HS-5 (cell line): ENCODE data around the gene MAPKBP1.

Experiments used
- DNase-seq: peaks from one replicate; pipeline ENCODE4 v3.0.0-alpha.2; 2012; ENCODE audit warnings: low read depth

Gene MAPKBP1

DNA sequence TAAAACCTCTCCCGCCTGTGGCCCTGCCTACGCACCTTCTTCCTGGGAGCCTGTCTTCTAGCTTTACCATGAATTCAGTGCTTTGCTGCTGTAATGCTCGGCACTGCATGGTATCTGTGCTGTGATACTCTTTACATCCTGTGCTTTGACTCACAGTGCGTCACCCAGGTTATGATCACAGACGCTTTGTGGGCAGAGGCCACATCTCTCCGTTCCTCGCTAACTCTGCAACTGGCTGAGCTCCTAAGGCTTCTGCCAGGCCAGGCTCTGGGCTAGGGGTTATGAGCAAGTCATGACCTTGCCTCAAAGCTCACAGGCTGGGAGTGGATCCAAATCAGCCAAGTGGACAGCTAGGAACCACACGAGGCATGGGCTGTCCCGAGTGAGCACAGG, 96.4 kb downstream of the MAPKBP1 start:
- DNase-seq: peak; percentile 60

DNA sequence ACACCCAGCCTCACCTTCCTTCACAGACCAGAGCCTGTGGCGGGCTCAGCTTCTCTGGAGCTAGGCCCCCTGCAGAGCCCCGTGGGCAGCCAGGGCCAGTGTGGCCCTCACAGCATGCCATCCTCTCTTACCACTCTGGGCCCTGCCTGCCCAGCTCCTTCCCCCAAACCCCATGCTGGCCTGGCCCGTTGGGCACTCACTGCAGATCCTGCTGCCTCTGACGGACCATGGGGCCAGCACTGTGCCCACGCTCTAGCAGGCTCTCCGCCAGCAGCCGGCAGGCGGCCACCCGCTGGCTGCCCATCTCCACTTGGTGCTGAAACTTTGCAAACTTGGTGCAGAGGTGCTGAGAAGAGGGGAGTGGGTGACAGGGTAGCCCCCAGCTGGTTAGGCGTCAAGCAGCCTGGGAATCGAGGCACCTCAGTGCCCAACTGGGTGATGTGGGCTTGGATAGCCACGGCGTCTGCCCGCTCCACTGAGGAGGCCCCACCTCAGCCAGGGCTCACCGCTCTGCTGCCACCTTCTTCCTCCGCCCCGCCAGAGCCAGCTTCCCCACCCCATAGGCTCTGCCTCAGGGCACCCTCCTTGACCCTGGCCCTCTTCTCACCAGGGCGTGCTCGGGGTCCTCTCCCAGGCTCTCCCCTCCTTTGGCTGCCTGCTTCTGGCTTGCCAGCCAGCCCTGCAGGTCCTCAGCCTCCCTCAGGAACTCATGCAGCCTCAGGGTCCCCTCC, 97.1 kb downstream of the MAPKBP1 start:
- DNase-seq: no peak

DNA sequence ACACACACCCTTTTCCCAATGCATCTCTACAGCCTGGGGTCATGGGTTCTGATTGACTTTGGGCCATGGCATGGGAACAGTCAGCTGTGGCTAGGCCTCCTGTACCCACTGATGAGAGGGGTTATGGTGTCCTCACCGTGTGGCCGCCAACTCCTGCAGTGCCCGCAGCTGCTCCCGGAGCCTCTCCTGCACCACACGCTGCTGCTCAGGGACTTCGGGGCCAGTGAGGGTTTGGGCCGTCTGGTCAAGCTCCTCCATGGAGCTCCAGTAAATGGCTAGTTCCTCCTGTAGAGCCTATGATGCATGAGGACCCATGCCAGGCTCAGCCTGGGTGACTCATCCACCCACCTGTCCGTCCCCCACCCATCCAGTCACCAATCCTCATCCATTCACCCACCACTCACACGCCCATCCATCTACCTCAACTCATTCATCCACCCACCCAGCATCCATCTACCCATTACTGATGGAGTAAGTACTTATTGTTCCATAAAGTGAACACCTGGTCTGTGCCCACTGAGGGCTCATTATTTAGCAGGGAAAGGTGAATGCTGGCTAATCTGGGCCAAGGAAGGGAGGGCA, 98.0 kb downstream of the MAPKBP1 start:
- no peak for DNase-seq

DNA sequence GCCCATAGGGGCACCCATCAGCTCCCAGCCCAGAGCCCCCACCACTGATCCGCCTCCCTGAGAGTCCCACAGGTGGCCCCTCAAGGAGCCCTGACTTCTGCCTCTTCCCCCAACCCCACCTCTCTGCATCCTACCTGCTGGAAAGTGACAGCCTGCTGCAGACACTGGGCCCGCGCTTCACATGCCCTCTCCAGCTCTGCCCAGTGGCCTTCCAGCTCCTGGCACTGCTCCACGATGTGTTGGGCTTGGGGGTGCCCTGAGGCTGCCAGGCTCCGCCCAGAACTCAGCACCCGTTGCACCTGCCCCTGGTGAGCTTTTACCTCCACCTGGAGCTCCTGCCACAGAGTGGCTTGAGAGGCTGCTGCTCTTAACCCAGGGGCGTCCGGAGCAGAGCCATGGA, 99.4 kb downstream of the MAPKBP1 start:
- no peak for DNase-seq

DNA sequence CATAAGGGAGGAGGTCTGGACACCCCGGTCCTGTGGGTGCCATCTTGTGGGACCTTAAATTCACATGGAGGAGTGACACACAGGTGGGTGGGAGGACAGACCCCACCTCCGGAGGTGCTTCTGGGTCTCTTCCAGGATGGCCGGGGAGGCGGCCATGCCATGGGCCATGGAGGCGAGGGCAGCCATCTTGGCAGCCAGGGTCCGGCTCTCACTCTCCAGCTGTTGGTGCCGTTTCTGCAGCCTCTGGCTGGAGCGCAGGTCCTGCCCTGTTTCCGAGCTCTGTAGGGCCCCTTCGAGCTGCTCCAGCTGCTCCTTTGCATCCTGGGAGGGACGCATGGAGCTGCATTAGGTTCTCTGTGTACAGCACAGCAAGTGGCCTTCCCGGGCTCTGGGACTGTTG, 100.5 kb downstream of the MAPKBP1 start:
- DNase-seq: no peak

DNA sequence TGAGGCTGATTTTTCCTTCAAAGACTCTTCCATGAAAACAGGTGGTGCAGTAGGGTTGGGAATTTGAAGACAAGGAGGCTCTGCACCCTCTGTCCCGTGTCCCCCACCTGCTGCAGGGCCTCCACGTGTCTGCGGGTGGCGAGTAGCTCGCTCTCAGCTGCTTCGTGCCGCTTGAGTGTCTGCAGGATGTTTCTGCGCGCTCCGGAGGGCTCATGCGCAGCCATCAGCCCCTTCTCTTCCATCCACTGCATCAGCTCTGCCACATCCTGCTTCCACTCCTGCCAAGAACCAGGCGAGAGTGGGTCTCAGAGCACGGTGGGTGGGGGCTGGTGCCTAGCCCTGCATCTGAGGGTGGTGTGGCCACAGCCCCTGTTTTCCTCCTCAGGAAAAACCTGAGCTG, 101.7 kb downstream of the MAPKBP1 start:
- DNase-seq: no peak

DNA sequence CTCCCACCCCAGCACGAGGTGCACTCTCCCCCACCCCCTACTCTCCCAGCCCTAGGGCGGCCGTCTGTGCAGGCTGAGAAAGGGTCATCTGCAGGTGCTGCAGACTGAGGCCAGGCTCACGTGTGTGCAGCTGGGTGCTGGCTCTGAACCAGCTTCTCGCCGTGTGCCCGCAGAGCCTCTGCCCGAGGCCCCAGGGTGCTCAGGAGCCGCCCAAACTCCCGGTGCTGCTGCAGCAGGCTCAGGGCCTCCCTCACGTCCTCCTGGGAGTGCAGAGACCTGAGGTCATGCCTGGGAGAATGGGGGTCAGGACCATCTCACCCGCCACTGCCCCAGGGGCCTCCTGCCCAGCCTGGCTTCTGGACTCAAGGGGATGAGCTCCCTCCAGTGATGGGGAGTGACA, 102.4 kb downstream of the MAPKBP1 start:
- no peak for DNase-seq
